Heart right ventricle (tissue), 16 donors: ENCODE data around the gene CAMSAP3. TPM values are rescaled to one million over a fixed set of nuclear protein-coding genes. Genes with fewer than 3 reads are reported as not detected.
"Not testable (repeated sequence)": the region's sequence is repeated elsewhere in the genome, so short reads cannot be mapped to it uniquely, and the experiment has no call there.

Experiments
- ATAC-seq, 8 donors: fragments of 200-7000 bp; cut with Tn5 transposase; one replicate each; pipeline ENCODE4 v1.9.1; 2020; ENCODE audit warnings: mild to moderate bottlenecking in 8 of 8, moderate library complexity in 8 of 8, moderate number of reproducible peaks in 1 of 8
- DNase-seq, 2 donors: peaks; one replicate each; pipeline ENCODE4 v3.0.0-alpha.2; 2020
- H3K27ac ChIP-seq, 10 donors: fragments of 200-600 bp; sonication (generic) in 2 of 10; one replicate each; pipeline versions ENCODE4 v1.5.0 to v1.8.0; 2020 to 2022; ENCODE audit warnings: mild to moderate bottlenecking in 3 of 10
- H3K27me3 ChIP-seq, 7 donors: fragments of 200-600 bp; one replicate each; pipeline ENCODE4 v1.8.0; 2021 to 2022; ENCODE audit warnings: mild to moderate bottlenecking in 2 of 7
- H3K36me3 ChIP-seq, 9 donors: fragments of 200-600 bp; sonication (generic) in 1 of 9; one replicate each; pipeline versions ENCODE4 v1.5.0 to v1.8.0; 2020 to 2022; ENCODE audit warnings: mild to moderate bottlenecking in 2 of 9
- H3K4me1 ChIP-seq, 9 donors: fragments of 200-600 bp; sonication (generic) in 1 of 9; one replicate each; pipeline versions ENCODE4 v1.5.0 to v1.8.0; 2020 to 2022; ENCODE audit warnings: mild to moderate bottlenecking in 4 of 9
- H3K4me3 ChIP-seq, 10 donors: fragments of 200-600 bp; sonication (generic) in 2 of 10; one replicate each; pipeline versions ENCODE4 v1.5.0 to v1.8.0; 2020 to 2022; ENCODE audit warnings: mild to moderate bottlenecking in 7 of 10, moderate library complexity in 2 of 10
- H3K9me3 ChIP-seq, 11 donors: fragments of 200-600 bp in 10 of 11; sonication (generic) in 2 of 11; one replicate each; pipeline versions ENCODE4 v1.5.0 to v1.8.0; 2013 to 2022; ENCODE audit warnings: mild to moderate bottlenecking in 2 of 11, control low read depth in 1 of 11, moderate library complexity in 1 of 11
- CTCF ChIP-seq, 9 donors: fragments of 200-600 bp; sonication (generic) in 2 of 9; IDR thresholded peaks; one replicate each; pipeline versions ENCODE4 v1.5.0 to v1.8.0; 2021 to 2022; ENCODE audit warnings: antibody characterized with exemption in 9 of 9, mild to moderate bottlenecking in 5 of 9, moderate library complexity in 1 of 9
- WGBS, 2 donors: extraction: QIAGEN DNeasy Blood & Tissue Kit; methylation state at CpG; one replicate each; pipeline ENCODE4 v1.1.7; 2013; ENCODE audit warnings: inconsistent platforms in 1 of 2; 5-methylcytosine and 5-hydroxymethylcytosine counted together
- intact Hi-C, 10 donors: fragments of 100-400 bp; cut with DNase I; formaldehyde crosslinking; loops; one replicate each; pipeline versions ENCODE4 v1.11.1 to v1.14.2; 2022
- polyA plus RNA-seq, 2 donors: library from polyadenylated mRNA; stranded (reverse); fragments of 200-250 nt; gene quantifications; one replicate each; pipeline ENCODE4 v1.2.3, GENCODE V29; 2013
- total RNA-seq, 10 donors: library from RNA; stranded (reverse); fragmentation: NEBNext Ultra II Directional in 3 of 10; extraction: Animal tissue kit (Norgen Biotek cat#: 25700) in 3 of 10; gene quantifications; one replicate each; pipeline versions ENCODE4 v1.2.1 to v1.2.4, GENCODE V29; 2021 to 2023
- donor health status: Arrhythmogenic right ventricular cardiomyopathy.
- donor health status: ischemic (EF 13 %, LVEDD 7.1; RV severe dilation, severe dysfunction).
- donor health status: healthy with polysubstance abuse.
- donor health status: DM: no; HTN: yes; CAD: no.
- donor health status: DM: no; HTN: no; CAD: no.
- donor health status: ischemic (EF 25% LVEDD 6.9; RV normal size, moderate dysfunction).
- donor health status: ischemic (EF 25% LVEDD 5.7; RV mildly dilated, moderate dysfunction).
- donor health status: healthy.
- donor health status: DM: yes; HTN: yes; CAD: no.
- donor health status: Ischemic cardiomyopathy.
- donor health status: ischemic (EF 35%, LVEDD 5.7; RV mildly dilated, moderate dysfunction).
- donor health status: nonischemic (EF 11% LVEDD 7.7; RV severe dilation, severe dysfunction).
- donor health status: DM: yes; HTN: yes; CAD: no.
- donor health status: PGD.
- donor health status: ischemic (EF 29% LVEDD 5.4; RV normal size, mild dysfunction).
- donor health status: nonischemic (EF 23%, LVEDD 6.1; RV moderate dilation, normal function).

The CAMSAP3 gene
- total and polyA plus RNA-seq, 12 donors: 0.03 to 2.0 (median 0.29) TPM

- Histone ChIP-seq H3K27me3 (no peaks in the 10 kb centered on the region), H3K4me3 (no peak overlapping the region), H3K9me3 (no peaks in the 10 kb centered on the region), H3K27ac (no peak overlapping the region), H3K36me3 (peaks cover 0 to 27% (median 10%) of the 10 kb centered on the region in 9 donors), H3K4me1 (peaks cover 0 to 3% (median 0%) of the 10 kb centered on the region in 9 donors)
- no peak for DNase-seq
- intact Hi-C loops: loop anchor here in 8 of 10 donors (5.0 to 10.0 kb wide), 6 partner anchors 110 to 240 kb away; partner anchors contain the start of genes MCEMP1 (in 3 of the 8) and TRAPPC5 (in 3 of the 8)
- WGBS, 2 donors: 90 to 91% methylated on average over 4 of the region's 4 CpGs
- no peak for TF ChIP-seq CTCF (IDR thresholded peaks at IDR 0.05)
- no peak for ATAC-seq
These were observed 30.8 kb upstream of the CAMSAP3 start for GRCh38 chr19:7564866-7565265.

- Histone ChIP-seq H3K4me3 (no peak overlapping the region), H3K27ac (no peak overlapping the region), H3K4me1 (peaks cover 0 to 3% (median 0%) of the 10 kb centered on the region in 9 donors), H3K9me3 (no peaks in the 10 kb centered on the region), H3K27me3 (no peaks in the 10 kb centered on the region), H3K36me3 (peaks cover 0 to 23% (median 9%) of the 10 kb centered on the region in 9 donors)
- TF ChIP-seq CTCF (IDR thresholded peaks at IDR 0.05): no peak
- intact Hi-C loops: loop anchor here in 8 of 10 donors (5.0 to 10.0 kb wide), 6 partner anchors 109 to 239 kb away; partner anchors contain the start of genes MCEMP1 (in 3 of the 8) and TRAPPC5 (in 3 of the 8)
- ATAC-seq (no peak), DNase-seq (no peak)
- 75 to 93% methylated on average over 5 of the region's 5 CpGs for WGBS, 2 donors
These were observed 30.3 kb upstream of the CAMSAP3 start for GRCh38 chr19:7565332-7565731.

- no peak overlapping the region for H3K4me3 ChIP-seq
- peaks cover 0 to 3% (median 0%) of the 10 kb centered on the region in 9 donors for H3K4me1 ChIP-seq
- no peak for ATAC-seq
- H3K9me3 ChIP-seq: no peaks in the 10 kb centered on the region
- 81 to 85% methylated on average over 5 of the region's 5 CpGs for whole genome bisulfite sequencing, 2 donors
- no peak overlapping the region for H3K27ac ChIP-seq
- no peak for TF ChIP-seq CTCF (IDR thresholded peaks at IDR 0.05)
- H3K36me3 ChIP-seq: no peaks in the 10 kb centered on the region
- intact Hi-C loops: loop anchor here in 2 of 10 donors (5.0 to 10.0 kb wide), 2 partner anchors 224 to 227 kb away; no protein-coding TSS in a partner anchor
- DNase-seq: no peak
- H3K27me3 ChIP-seq: peaks cover 0 to 3% (median 0%) of the 10 kb centered on the region in 7 donors
These were observed 24.9 kb upstream of the CAMSAP3 start for GRCh38 chr19:7570761-7571160.

- Histone ChIP-seq H3K9me3 (no peaks in the 10 kb centered on the region), H3K4me3 (no peak overlapping the region), H3K4me1 (no peaks in the 10 kb centered on the region), H3K27ac (no peak overlapping the region), H3K27me3 (peaks cover 0 to 11% (median 0%) of the 10 kb centered on the region in 7 donors), H3K36me3 (no peaks in the 10 kb centered on the region)
- no peak for TF ChIP-seq CTCF (IDR thresholded peaks at IDR 0.05)
- WGBS, 2 donors: 78 to 84% methylated on average over 9 of the region's 9 CpGs
- ATAC-seq: no peak
- intact Hi-C loops: loop anchor here in 1 of 10 donors (10.0 kb wide), 1 partner anchor 219 kb away; no protein-coding TSS in a partner anchor
- DNase-seq: no peak
These were observed 20.1 kb upstream of the CAMSAP3 start for GRCh38 chr19:7575434-7576040.

GRCh38 chr19:7577422-7577821 lies 18.2 kb upstream of the CAMSAP3 start:
- not testable (repeated sequence) for H3K4me3 ChIP-seq, ATAC-seq, DNase-seq, H3K4me1 ChIP-seq, H3K27ac ChIP-seq, H3K9me3 ChIP-seq, H3K36me3 ChIP-seq
- intact Hi-C loops: loop anchor here in 1 of 10 donors (10.0 kb wide), 1 partner anchor 217 kb away; no protein-coding TSS in a partner anchor
- peaks cover 0 to 17% (median 0%) of the 10 kb centered on the region in 7 donors for H3K27me3 ChIP-seq
- WGBS, 2 donors: 88 to 94% methylated on average over 1 of the region's 1 CpG
